HG02588 (cell line): ENCODE results near the gene PLEKHG7.
"Not testable (repeated sequence)": the region's sequence is repeated elsewhere in the genome, so short reads cannot be mapped to it uniquely, and the experiment has no call there.

Experiments used
- ATAC-seq: cut with Tn5 transposase; IDR thresholded peaks from one replicate; pipeline ENCODE4 v1.9.1; 2021; ENCODE audit warnings: mild to moderate bottlenecking, moderate library complexity; ENCODE audit not compliant: unreplicated experiment

Gene PLEKHG7

GRCh38 chr12:92794356-92794755 is 91.6 kb downstream of the PLEKHG7 start:
- not testable (repeated sequence) for ATAC-seq

GRCh38 chr12:92794814-92795213 is 92.0 kb downstream of the PLEKHG7 start:
- no peak for ATAC-seq

GRCh38 chr12:92796650-92797049 is 93.9 kb downstream of the PLEKHG7 start:
- ATAC-seq, result no peak

GRCh38 chr12:92802906-92803305 is 100.1 kb downstream of the PLEKHG7 start:
- no peak for ATAC-seq

- no peak for ATAC-seq
Measured at GRCh38 chr12:92803903-92804302, 101.1 kb downstream of the PLEKHG7 start.

GRCh38 chr12:92810370-92810769 is 107.6 kb downstream of the PLEKHG7 start:
- ATAC-seq, result peak; percentile 62

GRCh38 chr12:92814584-92814983 is 111.8 kb downstream of the PLEKHG7 start:
- no peak for ATAC-seq

GRCh38 chr12:92821142-92821541 is 118.4 kb downstream of the PLEKHG7 start:
- no peak for ATAC-seq
